HAP-1 (cell line): ENCODE results near the gene GAK.

Source experiments
- DNase-seq, 2 experiments: peaks; one replicate each; pipeline ENCODE4 v3.0.0-alpha.2; 2016 to 2020; ENCODE audit warnings: low spot score in 2 of 2
- H3K27me3 ChIP-seq: fragments of 250-450 bp; sonication (Bioruptor Pico); 2 replicates; pipeline ENCODE4 v1.5.1; 2020; ENCODE audit warnings: low read depth, mild to moderate bottlenecking, moderate library complexity
- H3K36me3 ChIP-seq: fragments of 250-450 bp; sonication (Bioruptor Pico); replicated peaks from 2 replicates; pipeline ENCODE4 v1.5.1; 2020; ENCODE audit warnings: mild to moderate bottlenecking
- H3K4me1 ChIP-seq: fragments of 250-450 bp; sonication (Bioruptor Pico); 2 replicates; pipeline ENCODE4 v1.5.1; 2020; ENCODE audit warnings: mild to moderate bottlenecking
- H3K4me3 ChIP-seq: fragments of 250-450 bp; sonication (Bioruptor Pico); 2 replicates; pipeline ENCODE4 v1.5.1; 2020; ENCODE audit warnings: mild to moderate bottlenecking, moderate library complexity
- H3K9me3 ChIP-seq: fragments of 250-450 bp; sonication (Bioruptor Pico); 2 replicates; pipeline ENCODE4 v1.5.1; 2020; ENCODE audit warnings: mild to moderate bottlenecking, moderate library complexity
- in situ Hi-C: fragments of 300-500 bp; cut with MboI; formaldehyde crosslinking; loops from 3 replicates; pipeline ENCODE4 v1.14.3; 2020; ENCODE audit warnings: low sequenced_read_pairs, inconsistent platforms, mixed read lengths

Gene GAK

DNA sequence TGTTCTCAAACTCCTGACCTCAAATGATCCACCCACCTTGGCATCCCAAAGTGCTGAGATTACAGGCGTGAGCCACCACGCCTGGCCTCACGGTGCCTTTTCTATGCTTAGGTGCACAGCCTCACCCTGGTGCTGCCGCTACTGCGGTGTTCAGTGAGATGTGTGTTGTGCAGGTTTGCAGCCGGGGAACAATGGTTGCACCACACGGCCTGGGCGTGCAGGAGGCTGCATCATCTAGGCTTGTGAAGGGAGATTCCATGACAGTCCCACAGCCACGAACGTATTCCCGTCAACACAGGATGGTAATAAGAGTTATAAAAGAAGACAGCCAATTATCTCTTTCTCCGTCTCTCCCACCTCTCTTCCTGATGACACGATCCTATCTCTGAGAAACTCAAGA, 128.2 kb downstream of the GAK start:
- H3K4me1 ChIP-seq: no peaks in the 10 kb centered on the region
- H3K27me3 ChIP-seq: no peaks in the 10 kb centered on the region
- DNase-seq: no peak
- in situ Hi-C loops: no loop called here
- no peaks in the 10 kb centered on the region for H3K36me3 ChIP-seq
- peaks cover 2% of the 10 kb centered on the region; the same call in 1 of the 2 replicates for H3K9me3 ChIP-seq
- no peak overlapping the region for H3K4me3 ChIP-seq

DNA sequence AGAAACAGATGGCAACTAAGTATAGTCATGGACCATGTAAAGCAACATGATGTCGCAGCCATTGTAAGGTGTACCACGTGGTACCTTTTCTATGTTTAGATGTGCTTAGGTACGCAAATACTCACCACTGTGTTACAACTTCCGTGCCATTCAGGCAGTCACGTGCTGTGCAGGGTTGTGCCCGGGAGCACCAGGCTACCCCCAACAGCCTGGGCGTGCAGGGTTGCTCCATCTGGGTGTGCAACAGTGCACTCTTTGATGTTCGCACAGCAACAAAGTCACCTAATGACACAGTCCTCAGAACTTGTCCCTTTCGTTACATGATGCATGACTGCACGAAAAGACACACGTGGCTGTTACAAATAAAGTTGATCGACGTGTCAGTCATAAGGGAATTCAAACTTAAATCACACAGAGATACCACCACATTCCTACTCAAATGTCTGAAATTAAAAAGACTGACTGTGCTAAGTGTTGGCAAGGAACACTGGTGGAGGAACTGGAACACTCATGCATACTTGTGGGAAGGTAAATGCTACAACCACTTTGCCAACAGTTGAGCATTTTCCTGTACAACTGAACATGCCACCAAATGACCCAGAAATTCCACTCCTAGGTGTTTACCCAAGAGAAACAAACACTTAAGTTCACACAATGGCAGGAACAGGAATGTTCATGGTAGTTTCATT, 130.5 kb downstream of the GAK start:
- Histone ChIP-seq H3K4me1 (no peaks in the 10 kb centered on the region), H3K36me3 (no peaks in the 10 kb centered on the region), H3K4me3 (no peak overlapping the region), H3K27me3 (no peaks in the 10 kb centered on the region), H3K9me3 (no peaks in the 10 kb centered on the region)
- in situ Hi-C loops: no loop called here
- no peak for DNase-seq
